PFSK-1 (cell line): ENCODE results near the gene OSR1.

Source experiments
- FOXP2 ChIP-seq: optimal IDR thresholded peaks from 2 replicates; pipeline ENCODE3; 2011; ENCODE audit warnings: borderline replicate concordance, control low read depth, inconsistent platforms; ENCODE audit not compliant: insufficient read depth; ENCODE audit errors: extremely low read length, extremely low read depth
- POLR2AphosphoS5 ChIP-seq: IDR thresholded peaks from 2 replicates; pipeline ENCODE4 v1.6.1; 2012; ENCODE audit warnings: low read depth, mild to moderate bottlenecking, control low read depth, low read length, moderate library complexity
- SIN3A ChIP-seq: IDR thresholded peaks from 2 replicates; pipeline ENCODE4 v1.6.1; 2012; ENCODE audit warnings: mild to moderate bottlenecking, low read length, moderate library complexity, borderline replicate concordance; ENCODE audit not compliant: insufficient read depth
- TAF1 ChIP-seq: IDR thresholded peaks from 2 replicates; pipeline ENCODE4 v1.6.1; 2012; ENCODE audit warnings: low read length, control low read depth, borderline replicate concordance; ENCODE audit not compliant: insufficient read depth
- TF ChIP-seq, protein P1 (sequence below), 2 experiments: IDR thresholded peaks; 2 replicates each; pipeline versions ENCODE4 v1.6.1 to v1.8.0; 2011 to 2012; ENCODE audit warnings: low read depth in 2 of 2, low read length in 2 of 2, control low read depth in 1 of 2, inconsistent platforms in 1 of 2, mild to moderate bottlenecking in 1 of 2, moderate library complexity in 1 of 2; ENCODE audit not compliant: insufficient read depth in 1 of 2

Gene OSR1

GRCh38 chr2:19312949-19313348 is 45.5 kb downstream of the OSR1 start:
- TF ChIP-seq FOXP2 (no peak), SIN3A (no peak), TAF1 (no peak), POLR2AphosphoS5 (no peak)
- TF ChIP-seq, protein P1, sequence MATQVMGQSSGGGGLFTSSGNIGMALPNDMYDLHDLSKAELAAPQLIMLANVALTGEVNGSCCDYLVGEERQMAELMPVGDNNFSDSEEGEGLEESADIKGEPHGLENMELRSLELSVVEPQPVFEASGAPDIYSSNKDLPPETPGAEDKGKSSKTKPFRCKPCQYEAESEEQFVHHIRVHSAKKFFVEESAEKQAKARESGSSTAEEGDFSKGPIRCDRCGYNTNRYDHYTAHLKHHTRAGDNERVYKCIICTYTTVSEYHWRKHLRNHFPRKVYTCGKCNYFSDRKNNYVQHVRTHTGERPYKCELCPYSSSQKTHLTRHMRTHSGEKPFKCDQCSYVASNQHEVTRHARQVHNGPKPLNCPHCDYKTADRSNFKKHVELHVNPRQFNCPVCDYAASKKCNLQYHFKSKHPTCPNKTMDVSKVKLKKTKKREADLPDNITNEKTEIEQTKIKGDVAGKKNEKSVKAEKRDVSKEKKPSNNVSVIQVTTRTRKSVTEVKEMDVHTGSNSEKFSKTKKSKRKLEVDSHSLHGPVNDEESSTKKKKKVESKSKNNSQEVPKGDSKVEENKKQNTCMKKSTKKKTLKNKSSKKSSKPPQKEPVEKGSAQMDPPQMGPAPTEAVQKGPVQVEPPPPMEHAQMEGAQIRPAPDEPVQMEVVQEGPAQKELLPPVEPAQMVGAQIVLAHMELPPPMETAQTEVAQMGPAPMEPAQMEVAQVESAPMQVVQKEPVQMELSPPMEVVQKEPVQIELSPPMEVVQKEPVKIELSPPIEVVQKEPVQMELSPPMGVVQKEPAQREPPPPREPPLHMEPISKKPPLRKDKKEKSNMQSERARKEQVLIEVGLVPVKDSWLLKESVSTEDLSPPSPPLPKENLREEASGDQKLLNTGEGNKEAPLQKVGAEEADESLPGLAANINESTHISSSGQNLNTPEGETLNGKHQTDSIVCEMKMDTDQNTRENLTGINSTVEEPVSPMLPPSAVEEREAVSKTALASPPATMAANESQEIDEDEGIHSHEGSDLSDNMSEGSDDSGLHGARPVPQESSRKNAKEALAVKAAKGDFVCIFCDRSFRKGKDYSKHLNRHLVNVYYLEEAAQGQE (IDR thresholded peaks at IDR 0.05; ENCODE audit: insufficient read depth in 1 of 2, low read depth in 2 of 2, low read length in 2 of 2), result no peak

DNA sequence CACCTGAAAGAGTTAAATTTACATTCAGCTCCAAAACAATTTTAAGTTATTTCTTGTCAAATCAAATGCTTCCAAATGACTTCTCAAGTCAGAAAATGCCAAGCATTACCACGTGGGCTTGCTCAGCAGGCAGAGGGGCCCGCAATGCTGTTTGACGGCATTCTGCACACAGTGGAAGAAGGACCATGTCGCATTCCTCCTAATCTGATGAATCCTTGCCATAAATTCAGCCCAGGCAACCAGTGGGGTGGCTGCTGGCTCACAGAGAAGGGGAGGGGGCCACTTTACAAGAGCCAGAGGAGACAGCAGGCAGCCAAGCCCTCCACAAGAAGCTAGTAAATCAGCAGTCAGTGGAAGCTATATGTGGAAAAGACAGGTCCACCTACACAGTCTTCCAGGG is 56.7 kb downstream of the OSR1 start:
- TF ChIP-seq TAF1, result no peak
- TF ChIP-seq FOXP2, result no peak
